GM18511 (cell line): ENCODE measurements around the gene OR10A6.

ENCODE experiments used
- ATAC-seq: cut with Tn5 transposase; IDR thresholded peaks from one replicate; pipeline ENCODE4 v1.9.1; 2021; ENCODE audit warnings: mild to moderate bottlenecking, moderate library complexity; ENCODE audit not compliant: unreplicated experiment

The OR10A6 gene

GRCh38 chr11:7931168-7931567 lies at the start of gene OR10A6:
TSS of gene OR10A6 (minus strand) at chr11:7931268. CDS start at chr11:7928662, 2,606 bp downstream.
- no peak for ATAC-seq

GRCh38 chr11:7977232-7977917 lies 46.3 kb upstream of the OR10A6 start:
- ATAC-seq = no peak

DNA sequence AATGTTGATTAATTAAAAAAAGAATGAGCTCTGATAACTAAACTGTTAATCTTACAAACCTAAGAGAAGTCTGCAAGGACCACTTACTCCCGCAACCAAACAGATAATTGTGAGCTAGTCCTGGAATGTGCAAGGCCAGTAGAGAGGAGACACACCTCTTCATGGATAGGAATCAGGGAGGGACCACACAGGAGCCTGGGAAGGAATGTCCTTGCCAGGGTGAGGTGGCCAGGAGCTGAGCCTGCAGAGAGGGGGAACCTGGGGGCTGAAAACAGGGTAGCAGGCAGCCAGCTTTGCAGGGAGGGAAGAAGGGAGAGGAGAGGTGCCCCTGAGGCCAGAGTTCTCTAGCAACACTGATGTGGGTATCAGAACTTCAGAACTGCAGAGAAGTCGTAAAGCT lies 43.6 kb upstream of the OR10A6 start:
- no peak for ATAC-seq

DNA sequence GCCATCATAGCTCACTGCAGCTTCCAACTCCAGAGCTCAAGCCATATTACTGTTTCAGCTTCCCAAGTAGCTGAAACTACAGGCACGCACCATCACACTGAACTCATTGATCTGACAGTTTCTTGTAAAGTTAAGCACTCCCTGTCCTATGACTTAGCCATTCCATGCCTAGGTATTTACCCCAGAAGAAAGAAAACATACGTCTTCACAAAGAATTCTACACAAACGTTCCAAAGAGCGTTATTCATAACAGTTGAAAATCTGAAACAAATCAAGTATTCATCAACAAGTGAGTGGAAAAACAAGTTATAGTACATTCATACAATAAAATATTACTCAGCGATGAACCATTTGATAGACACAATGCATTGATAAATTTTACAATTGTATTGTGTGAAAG lies 41.9 kb upstream of the OR10A6 start:
- no peak for ATAC-seq

- ATAC-seq = no peak
These were observed 40.8 kb upstream of the OR10A6 start for GRCh38 chr11:7971846-7972245.

GRCh38 chr11:7969756-7970646 lies 38.9 kb upstream of the OR10A6 start:
- ATAC-seq = no peak

GRCh38 chr11:7968686-7969085 lies 37.6 kb upstream of the OR10A6 start:
- ATAC-seq = no peak

DNA sequence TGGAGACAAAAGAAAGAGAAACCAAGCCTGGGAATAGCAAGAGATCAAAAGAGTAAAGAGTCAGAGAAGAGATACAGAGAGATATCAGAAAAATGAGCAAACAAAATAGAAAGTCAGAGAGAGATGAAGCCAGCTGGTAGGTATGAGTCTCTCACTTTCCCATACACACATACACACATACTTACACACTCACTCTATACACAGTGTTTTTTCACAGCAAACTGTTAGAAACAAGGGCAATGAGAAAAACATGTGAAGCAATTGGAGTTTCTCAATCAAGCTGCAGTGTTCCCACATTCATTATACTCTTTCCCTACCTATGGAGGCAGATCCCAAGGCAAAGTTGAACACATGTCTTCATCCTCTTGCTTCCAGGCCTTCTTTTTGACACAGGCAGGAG lies 36.8 kb upstream of the OR10A6 start:
- ATAC-seq = no peak

- no peak for ATAC-seq
These were observed 36.0 kb upstream of the OR10A6 start for GRCh38 chr11:7967097-7967496.

- no peak for ATAC-seq
These were observed 34.3 kb upstream of the OR10A6 start, which contains the start of gene NLRP10 for GRCh38 chr11:7965386-7965785. TSS of gene NLRP10 (minus strand) at chr11:7965447. CDS start at chr11:7963495, 1,952 bp downstream.

DNA sequence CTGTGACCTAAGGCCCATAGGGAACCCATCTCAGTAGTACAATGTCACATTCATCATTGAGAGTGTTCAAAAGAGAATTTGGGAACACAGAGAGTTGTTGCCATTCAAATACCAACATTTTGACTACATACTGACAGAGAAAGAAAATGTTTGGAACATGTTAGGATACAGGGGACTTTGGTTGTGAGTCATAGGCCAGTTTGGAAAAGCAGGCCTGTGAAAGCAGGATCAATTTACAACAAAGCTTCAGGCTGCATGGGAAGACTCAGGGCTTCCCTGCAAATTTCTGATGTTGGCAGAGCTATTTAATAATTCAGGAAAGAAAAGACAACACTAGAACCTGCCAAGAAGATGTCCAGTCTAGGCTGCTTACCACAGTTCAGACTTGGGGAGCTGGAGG lies 33.8 kb upstream of the OR10A6 start:
- ATAC-seq = no peak

DNA sequence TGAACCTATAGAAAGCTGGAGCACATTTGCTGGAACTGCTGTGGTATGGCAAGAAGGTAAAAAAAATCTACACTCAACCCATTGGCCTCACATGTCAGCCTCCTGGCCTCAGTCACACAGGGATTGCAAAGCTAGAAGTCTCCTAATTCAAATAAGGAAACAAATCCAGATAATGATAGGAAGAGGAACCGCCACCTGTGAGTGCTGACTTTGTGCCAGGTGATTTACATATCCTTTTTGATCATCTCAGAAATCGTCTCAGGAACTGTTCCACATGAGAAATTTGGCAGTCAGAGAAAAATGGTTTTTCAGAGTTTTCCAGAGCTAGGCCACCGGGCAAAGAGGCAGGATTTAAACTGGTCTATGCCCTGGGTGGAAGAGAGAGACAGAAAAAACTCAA lies 33.2 kb upstream of the OR10A6 start:
- ATAC-seq = no peak

GRCh38 chr11:7955191-7955590 lies 24.1 kb upstream of the OR10A6 start:
- no peak for ATAC-seq

DNA sequence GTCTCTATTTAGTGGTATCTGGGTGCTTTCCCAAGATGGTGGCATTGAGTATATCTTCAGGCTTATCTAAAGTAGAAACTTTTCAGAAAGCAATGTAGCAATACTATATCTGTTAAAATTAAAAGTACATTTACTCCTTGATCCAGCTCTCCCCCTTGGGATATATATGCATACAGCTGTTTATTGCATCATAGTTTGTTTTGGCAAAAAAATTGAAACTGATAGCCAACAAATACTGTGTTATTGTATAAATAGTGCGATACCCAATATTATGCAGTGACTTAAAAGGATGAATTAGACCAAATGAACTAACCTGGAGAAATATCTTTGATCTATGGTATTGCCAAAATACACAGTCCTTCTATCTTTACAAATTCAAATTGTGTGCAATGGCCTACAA lies 18.9 kb upstream of the OR10A6 start:
- no peak for ATAC-seq

GRCh38 chr11:7944123-7944522 lies 13.1 kb upstream of the OR10A6 start:
- no peak for ATAC-seq

DNA sequence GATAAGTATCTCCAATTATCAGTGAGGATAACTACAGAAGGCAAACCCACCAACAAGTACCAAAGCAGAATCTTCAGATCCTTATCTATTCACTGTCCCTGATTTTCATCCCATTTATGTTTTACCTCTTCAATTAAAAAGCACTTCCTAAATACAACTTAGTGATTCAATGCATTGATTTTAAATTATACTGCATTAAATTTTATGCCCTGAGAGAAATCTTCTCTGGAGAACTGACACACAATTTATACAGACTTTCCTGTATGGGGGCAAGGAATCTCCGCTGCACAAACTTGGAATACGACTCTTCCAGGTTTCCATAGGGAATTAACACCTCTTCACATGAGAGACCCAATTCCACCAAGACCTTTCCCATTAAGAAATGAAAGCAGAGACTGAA lies 10.5 kb upstream of the OR10A6 start, which contains the start of gene OR10A3:
Gene OR10A3 (minus strand): TSS at position 101 of the 400 bp plus-strand sequence. CDS start 2,188 bp downstream, outside the sequence.
- no peak for ATAC-seq

- no peak for ATAC-seq
These were observed 10.1 kb upstream of the OR10A6 start for GRCh38 chr11:7941146-7941545.

DNA sequence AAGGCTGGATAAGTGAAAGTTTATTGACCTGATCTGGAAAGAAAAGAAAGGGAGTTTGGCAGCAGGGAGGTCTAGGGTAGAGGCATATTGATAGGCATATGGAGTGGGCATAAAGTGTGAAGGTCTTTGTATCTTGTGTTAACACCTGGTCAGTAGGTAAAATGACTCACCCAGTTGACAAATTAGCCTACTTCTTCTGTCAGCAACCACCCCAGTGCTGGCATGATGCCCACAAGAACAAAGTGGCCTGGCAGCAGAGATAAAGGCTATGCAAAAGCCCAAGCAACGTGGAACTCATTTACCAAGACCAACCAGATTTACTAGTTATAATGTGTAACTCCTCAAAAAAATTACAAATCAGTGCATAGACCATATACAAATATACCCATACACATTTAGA lies 5.5 kb upstream of the OR10A6 start:
- no peak for ATAC-seq

DNA sequence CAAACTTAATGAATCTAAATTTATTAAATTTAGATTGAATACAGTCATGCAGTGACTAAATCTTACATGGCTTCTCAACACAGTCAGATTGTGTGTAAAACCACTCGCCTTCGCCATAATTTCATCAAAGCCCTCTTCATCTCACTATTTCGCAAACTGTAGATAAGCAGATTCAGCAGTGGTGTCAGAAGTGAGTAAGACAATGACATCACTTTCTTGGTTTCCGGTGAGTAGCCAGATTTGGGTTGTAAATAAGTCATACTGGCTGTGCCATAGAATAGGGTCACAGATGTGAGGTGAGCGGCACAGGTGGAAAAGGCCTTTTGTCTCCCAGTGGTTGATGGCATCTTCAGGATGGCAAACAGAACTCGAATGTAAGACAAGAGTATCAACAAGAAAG lies 3.4 kb downstream of the OR10A6 start:
- ATAC-seq = no peak

- no peak for ATAC-seq
These were observed 6.5 kb downstream of the OR10A6 start for GRCh38 chr11:7924536-7924935.

GRCh38 chr11:7918141-7918540 lies 12.9 kb downstream of the OR10A6 start:
- no peak for ATAC-seq

DNA sequence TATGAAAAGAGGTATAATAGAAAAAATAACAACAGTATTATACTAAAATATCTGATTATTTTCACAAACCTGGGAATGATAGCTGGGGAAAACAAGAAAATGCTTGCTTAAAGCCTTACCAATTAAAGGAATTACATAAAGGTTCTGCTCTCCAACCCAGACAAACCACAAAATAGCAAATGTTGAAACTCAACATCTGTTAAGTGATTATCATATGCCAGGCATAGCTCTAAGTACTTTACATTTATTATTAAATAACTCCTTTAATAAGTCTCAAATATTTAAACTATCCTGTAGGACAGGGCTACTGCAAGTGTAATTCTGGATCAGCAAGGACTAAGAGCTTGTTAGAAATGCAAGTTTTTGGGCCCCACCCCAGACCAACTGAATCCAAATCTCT lies 20.1 kb downstream of the OR10A6 start:
- ATAC-seq = no peak
